SK-N-SH (cell line): Measurements from ENCODE around the gene ZNF18.

Experiments used
- EP300 ChIP-seq, 2 experiments: IDR thresholded peaks; 2 replicates each; pipeline versions ENCODE4 v1.4.0 to v1.6.1; 2012; ENCODE audit warnings: borderline replicate concordance in 1 of 2, low read depth in 1 of 2, low read length in 1 of 2
- EZH2phosphoT487 ChIP-seq: fragments of 200-600 bp; sonication (generic); IDR thresholded peaks from 2 replicates; pipeline ENCODE4 v1.6.1; 2017; ENCODE audit warnings: low read depth, mixed run types, mild to moderate bottlenecking, antibody characterized with exemption, moderate library complexity, borderline replicate concordance
- GABPA ChIP-seq: IDR thresholded peaks from 2 replicates; pipeline ENCODE4 v1.4.0; 2012; ENCODE audit warnings: low read depth, mild to moderate bottlenecking
- RAD21 ChIP-seq: IDR thresholded peaks from 2 replicates; pipeline ENCODE4 v1.6.1; 2012; ENCODE audit warnings: mild to moderate bottlenecking, low read length
- YY1 ChIP-seq: IDR thresholded peaks from 2 replicates; pipeline ENCODE4 v1.4.0; 2012; ENCODE audit warnings: low read depth, mild to moderate bottlenecking
- TF ChIP-seq, protein P1 (sequence below): fragments of 200-600 bp; sonication (generic); IDR thresholded peaks from 2 replicates; pipeline ENCODE4 v1.6.1; 2017; ENCODE audit warnings: antibody characterized with exemption, mild to moderate bottlenecking, moderate library complexity

DNA sequence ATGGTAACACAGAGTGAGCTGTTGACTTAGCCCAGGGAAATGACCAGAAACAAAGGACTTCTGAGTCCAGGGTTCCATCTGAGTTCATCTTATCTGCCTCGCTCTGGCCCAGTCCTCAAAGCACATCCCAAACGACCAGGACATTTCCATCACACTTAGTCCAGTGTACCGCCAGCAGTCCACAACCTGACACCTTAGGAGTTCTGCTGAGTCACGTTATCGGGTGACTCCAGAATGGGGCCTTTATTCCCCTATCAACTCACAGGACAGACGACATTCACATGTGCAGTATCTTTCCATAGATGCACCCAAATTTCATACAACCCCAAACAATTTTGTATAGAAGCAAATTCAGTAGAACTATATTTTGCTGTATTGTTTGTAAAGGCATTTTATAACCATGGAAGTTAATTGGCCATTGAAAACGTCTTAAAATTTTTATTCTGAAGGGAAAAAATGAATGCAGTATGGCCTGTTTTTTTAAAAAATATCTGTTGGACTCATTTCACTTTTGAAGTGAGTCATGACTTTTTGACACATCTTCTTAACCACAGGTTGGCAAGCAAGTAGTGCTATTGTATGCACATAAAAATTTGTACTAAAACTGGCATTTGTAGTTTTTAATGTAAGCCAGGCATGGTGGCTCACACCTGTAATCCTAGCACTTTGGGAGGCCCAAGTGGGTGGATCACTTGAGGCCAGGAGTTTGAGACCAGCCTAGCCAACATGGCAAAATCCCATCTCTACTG is 46.3 kb downstream of the ZNF18 start:
- TF ChIP-seq EP300 (IDR thresholded peaks at IDR 0.05; ENCODE audit: borderline replicate concordance in 1 of 2, low read depth in 1 of 2, low read length in 1 of 2) (no peak), EZH2phosphoT487 (no peak), YY1 (no peak), GABPA (no peak), RAD21 (no peak)
- TF ChIP-seq, protein P1, sequence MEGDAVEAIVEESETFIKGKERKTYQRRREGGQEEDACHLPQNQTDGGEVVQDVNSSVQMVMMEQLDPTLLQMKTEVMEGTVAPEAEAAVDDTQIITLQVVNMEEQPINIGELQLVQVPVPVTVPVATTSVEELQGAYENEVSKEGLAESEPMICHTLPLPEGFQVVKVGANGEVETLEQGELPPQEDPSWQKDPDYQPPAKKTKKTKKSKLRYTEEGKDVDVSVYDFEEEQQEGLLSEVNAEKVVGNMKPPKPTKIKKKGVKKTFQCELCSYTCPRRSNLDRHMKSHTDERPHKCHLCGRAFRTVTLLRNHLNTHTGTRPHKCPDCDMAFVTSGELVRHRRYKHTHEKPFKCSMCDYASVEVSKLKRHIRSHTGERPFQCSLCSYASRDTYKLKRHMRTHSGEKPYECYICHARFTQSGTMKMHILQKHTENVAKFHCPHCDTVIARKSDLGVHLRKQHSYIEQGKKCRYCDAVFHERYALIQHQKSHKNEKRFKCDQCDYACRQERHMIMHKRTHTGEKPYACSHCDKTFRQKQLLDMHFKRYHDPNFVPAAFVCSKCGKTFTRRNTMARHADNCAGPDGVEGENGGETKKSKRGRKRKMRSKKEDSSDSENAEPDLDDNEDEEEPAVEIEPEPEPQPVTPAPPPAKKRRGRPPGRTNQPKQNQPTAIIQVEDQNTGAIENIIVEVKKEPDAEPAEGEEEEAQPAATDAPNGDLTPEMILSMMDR, result no peak
